GM20000 (cell line): ENCODE data around the gene ANAPC10.

Source experiments
- DNase-seq: peaks from one replicate; pipeline ENCODE4 v3.0.0; 2012; ENCODE audit warnings: low spot score
- TF ChIP-seq, protein P1 (sequence below): IDR thresholded peaks from 2 replicates; pipeline ENCODE4 v1.5.1; 2012; ENCODE audit warnings: mild to moderate bottlenecking, control low read depth; ENCODE audit errors: extremely low read depth, missing control alignments

The ANAPC10 gene

DNA sequence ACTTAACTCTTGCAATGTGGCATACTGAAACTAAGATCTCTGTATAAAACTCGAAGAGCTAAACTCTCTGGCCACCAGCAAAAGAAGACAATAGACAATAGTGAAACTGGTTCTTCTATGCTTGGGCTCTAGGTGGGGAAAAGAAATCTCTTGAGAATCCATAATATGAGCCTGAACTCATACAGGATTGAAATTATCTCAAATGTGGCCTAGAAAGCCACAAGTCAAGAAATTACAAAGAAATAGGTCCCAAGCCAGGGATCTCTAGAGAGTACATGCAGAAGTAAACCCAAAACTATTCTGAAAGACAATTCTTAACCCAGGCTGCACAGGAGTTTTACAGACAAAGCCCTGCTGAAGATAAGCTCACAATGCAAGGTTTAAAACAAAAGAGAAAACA, 127.4 kb downstream of the ANAPC10 start:
- TF ChIP-seq, protein P1, sequence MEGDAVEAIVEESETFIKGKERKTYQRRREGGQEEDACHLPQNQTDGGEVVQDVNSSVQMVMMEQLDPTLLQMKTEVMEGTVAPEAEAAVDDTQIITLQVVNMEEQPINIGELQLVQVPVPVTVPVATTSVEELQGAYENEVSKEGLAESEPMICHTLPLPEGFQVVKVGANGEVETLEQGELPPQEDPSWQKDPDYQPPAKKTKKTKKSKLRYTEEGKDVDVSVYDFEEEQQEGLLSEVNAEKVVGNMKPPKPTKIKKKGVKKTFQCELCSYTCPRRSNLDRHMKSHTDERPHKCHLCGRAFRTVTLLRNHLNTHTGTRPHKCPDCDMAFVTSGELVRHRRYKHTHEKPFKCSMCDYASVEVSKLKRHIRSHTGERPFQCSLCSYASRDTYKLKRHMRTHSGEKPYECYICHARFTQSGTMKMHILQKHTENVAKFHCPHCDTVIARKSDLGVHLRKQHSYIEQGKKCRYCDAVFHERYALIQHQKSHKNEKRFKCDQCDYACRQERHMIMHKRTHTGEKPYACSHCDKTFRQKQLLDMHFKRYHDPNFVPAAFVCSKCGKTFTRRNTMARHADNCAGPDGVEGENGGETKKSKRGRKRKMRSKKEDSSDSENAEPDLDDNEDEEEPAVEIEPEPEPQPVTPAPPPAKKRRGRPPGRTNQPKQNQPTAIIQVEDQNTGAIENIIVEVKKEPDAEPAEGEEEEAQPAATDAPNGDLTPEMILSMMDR: no peak
- peak; percentile 8 for DNase-seq

DNA sequence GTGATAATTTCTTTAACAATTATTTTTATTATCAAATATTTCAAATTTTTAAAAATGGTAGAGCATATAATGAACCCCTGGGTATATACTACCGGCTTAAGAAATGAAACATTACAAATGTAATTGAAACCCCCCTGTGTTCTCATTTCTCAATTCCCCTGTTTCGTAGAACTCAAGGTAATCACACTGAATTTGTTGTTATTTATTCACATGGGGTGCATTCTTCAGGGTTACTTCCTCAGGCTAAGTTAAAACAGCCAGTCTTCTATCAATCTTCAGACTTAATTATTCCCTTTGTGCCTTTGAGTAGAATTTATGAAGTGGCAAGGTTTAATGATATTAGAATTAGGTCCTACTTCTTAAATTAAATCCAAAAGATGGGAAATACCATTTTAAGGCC, 128.2 kb downstream of the ANAPC10 start:
- no peak for DNase-seq
- TF ChIP-seq, protein P1: no peak

DNA sequence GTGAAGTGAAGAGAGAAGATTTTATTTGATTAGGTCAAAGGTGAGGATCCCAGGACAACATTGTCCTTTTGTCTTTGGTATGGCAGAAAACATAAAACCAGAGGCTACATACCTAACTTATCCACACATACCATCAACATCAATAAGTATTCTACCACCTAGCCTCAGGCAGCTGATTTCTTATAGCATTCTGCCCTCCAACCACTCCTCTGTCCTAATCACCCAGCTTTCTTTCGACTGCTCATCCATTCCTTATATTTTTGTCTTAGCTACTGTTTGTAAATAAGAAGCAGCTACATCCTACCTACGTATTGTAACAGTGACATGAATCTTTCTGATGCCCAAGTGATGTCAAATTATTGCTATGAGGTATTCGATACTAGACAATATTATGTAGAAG, 129.4 kb downstream of the ANAPC10 start:
- DNase-seq: no peak
- TF ChIP-seq, protein P1: no peak

DNA sequence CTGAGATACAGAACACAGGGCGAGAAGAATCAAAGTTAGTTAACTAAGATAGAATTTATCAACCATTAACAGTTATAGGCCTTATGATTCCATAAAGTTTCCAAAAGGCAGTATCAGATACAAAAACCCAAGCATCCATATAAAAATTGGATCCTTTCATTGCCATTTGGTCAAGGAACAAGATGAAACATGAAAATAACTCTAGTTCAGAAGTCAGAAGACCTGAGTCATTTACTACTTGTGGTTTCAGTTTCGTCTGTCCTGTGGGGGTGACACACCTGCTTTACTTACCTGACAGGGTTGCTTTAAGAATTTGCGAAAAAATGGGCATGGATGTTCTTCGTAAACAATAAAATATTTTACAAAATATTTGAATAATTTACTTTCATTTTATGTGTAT, 130.8 kb downstream of the ANAPC10 start:
- peak; percentile 13 for DNase-seq
- TF ChIP-seq, protein P1: no peak

DNA sequence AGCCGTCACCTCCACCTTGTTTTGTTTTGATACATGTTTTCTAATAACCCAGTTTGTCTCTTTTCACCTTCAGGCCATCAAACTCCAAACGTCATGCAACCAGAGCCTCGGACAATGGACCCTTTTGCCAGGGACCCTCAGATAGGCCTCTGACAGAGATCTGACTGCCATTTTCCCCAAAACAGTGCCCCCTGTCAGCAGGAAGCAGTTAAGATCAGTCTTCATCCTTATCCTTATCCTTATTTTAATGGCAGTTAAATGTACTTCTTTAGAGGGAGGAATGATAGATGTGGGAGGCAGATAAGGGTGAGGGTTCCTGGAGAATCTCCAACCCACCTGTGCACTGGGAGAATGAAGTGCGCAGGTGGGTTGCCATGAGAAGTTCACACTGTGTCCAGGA, 135.7 kb downstream of the ANAPC10 start:
- TF ChIP-seq, protein P1: no peak
- no peak for DNase-seq

DNA sequence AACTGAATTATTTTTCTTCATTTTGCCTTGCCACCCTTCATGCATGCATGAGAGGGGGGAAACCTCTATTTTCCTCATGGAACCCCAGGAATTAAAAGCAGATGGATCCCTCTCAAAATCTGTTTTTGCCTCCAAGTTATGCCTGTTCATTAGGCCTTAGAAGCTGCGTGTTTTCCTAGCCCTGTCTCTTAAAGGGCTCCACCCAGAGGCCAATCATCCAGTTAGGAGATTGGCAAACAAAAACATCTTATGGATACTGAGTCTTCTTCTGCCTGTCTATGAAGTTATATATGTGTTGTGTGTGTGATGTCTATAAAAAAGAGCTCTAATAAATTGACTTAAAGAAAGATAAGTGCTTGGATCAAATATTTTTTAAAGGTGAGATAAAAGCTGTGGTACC, 142.9 kb downstream of the ANAPC10 start:
- TF ChIP-seq, protein P1: no peak
- DNase-seq: no peak

DNA sequence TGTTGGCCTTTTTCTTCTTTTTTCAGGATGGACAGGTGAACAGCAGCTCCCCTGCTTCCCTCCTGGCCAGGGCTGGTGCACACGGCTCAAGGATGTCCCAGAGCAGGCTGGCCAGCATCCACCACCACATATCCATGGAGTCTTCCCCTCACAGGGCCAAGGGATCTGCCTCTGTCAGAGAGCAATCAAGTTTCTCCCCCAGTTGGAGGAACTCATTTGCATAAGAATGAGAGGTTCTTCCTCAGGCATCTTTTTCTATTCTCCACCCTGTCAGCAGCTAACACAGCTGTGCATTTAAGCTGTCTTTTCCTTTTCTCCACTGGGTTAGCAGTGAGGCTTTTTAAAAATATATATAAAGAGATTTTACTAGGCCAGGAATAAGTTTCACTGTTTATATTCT, 143.8 kb downstream of the ANAPC10 start:
- DNase-seq: no peak
- TF ChIP-seq, protein P1: no peak
